Bronchial epithelial cell (primary cell): ENCODE data around the gene BRD9. TPM values are rescaled to one million over a fixed set of nuclear protein-coding genes. Genes with fewer than 3 reads are reported as not detected.
"Not testable (repeated sequence)": the region's sequence is repeated elsewhere in the genome, so short reads cannot be mapped to it uniquely, and the experiment has no call there.

Experiments used
- DNase-seq: peaks from one replicate; pipeline ENCODE4 v3.0.0-alpha.2; 2010; ENCODE audit warnings: low read depth
- FAIRE-seq: peaks from 2 replicates; lab custom pipeline; 2011; peaks lifted over from hg19 to GRCh38; lab: Jason Lieb, UNC
- H3K27me3 ChIP-seq: 2 replicates; pipeline ENCODE4 v1.5.1; 2011; ENCODE audit warnings: low read length; ENCODE audit not compliant: control insufficient read depth, insufficient read depth
- H3K36me3 ChIP-seq: 2 replicates; pipeline ENCODE4 v1.5.1; 2011; ENCODE audit warnings: low read length; ENCODE audit not compliant: control insufficient read depth, insufficient read depth
- H3K4me3 ChIP-seq: 2 replicates; pipeline ENCODE4 v1.5.1; 2011; ENCODE audit warnings: mild to moderate bottlenecking, low read depth, low read length, control low read depth
- CTCF ChIP-seq: IDR thresholded peaks from 2 replicates; pipeline ENCODE4 v1.5.1; 2011; ENCODE audit warnings: mild to moderate bottlenecking, moderate library complexity, low read length, control low read depth, inconsistent platforms; ENCODE audit not compliant: insufficient read depth, severe bottlenecking
- total RNA-seq: library from RNA; depleted of rRNA; stranded (reverse); fragments of >200 nt; gene quantifications from 2 replicates; pipeline ENCODE4 v1.2.1, GENCODE V29; 2014

The BRD9 gene
- total RNA-seq, 1 donor from 2014 or later = 36.1 TPM

- Histone ChIP-seq H3K4me3 (no peak overlapping the region), H3K36me3 (no peaks in the 10 kb centered on the region), H3K27me3 (peaks cover 5% of the 10 kb centered on the region)
- FAIRE-seq = no peak
- DNase-seq = no peak
- no peak for TF ChIP-seq CTCF
These were observed 43.0 kb upstream of the BRD9 start for GRCh38 chr5:935510-936084.

- not testable (repeated sequence) for H3K27me3 ChIP-seq, H3K36me3 ChIP-seq, H3K4me3 ChIP-seq, DNase-seq, FAIRE-seq
These were observed 41.9 kb upstream of the BRD9 start for GRCh38 chr5:934381-934967.

- H3K4me3 ChIP-seq, FAIRE-seq, DNase-seq, H3K27me3 ChIP-seq, H3K36me3 ChIP-seq: not testable (repeated sequence)
These were observed 41.4 kb upstream of the BRD9 start for GRCh38 chr5:933951-934350.

DNA sequence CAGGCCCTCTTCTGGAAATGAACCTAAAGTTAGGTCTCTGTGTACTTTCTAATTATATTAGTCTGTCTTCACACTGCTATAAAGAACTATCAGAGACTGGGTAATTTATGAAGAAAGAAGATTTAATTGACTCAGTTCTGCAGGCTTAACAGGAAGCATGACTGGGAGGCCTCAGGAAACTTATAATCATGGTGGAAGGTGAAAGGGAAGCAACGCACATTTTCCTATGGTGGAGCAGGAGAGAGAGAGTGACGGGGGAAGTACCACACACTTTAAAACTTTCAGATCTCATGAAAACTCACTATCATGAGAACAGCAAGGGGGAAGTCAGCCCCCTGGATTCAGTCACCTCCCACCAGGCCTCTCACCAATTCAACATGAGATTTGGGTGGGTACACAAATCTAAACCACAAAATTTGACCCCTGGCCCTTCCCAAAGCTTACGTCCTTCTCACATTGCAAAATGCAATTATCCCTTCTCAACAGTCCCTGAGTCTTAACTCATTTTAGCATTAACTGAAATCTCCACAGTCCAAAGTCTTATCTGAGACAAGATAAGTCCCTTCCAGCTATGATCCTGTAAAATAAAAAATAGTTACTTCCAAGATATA, 40.8 kb upstream of the BRD9 start:
- no peak for TF ChIP-seq CTCF
- Histone ChIP-seq H3K27me3 (peaks cover 3% of the 10 kb centered on the region), H3K36me3 (no peaks in the 10 kb centered on the region), H3K4me3 (no peak overlapping the region)
- FAIRE-seq (no peak), DNase-seq (no peak)

GRCh38 chr5:932628-933250, 40.1 kb upstream of the BRD9 start:
- no peak for FAIRE-seq
- peaks cover 3% of the 10 kb centered on the region for H3K27me3 ChIP-seq
- DNase-seq = no peak
- no peaks in the 10 kb centered on the region for H3K36me3 ChIP-seq
- no peak for TF ChIP-seq CTCF
- no peak overlapping the region for H3K4me3 ChIP-seq

DNA sequence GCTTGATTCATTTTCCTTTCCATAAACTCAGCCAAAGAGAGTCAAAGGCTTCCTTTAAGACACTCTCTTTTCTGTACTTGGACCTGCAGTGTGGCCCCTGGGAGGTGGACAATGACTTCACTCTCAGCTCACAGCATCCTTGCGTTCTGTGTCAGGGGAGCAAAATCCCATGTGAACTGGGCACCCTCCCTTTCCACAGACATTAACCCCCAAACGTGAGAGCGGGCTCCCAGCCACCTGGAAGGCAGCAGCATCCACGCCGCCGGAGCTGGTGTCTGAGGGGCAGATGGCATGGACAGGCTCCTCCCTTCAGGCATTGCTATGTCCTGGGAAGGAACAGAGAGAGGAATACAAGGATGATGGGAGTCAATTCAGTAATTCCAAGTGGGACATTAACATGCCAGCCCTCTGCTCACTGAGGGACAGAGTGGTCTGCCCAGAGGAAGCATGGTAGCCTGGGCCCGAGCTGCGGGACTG, 39.6 kb upstream of the BRD9 start:
- H3K27me3 ChIP-seq = peaks cover 3% of the 10 kb centered on the region
- DNase-seq (no peak), FAIRE-seq (no peak)
- no peak for TF ChIP-seq CTCF
- H3K36me3 ChIP-seq = no peaks in the 10 kb centered on the region
- no peak overlapping the region for H3K4me3 ChIP-seq
